Measurements from ENCODE around the gene MYL4.
A peak's percentile ranks its signal among the peaks of the same experiment; 100 is the strongest.
"Not testable (repeated sequence)": the region's sequence is repeated elsewhere in the genome, so short reads cannot be mapped to it uniquely, and the experiment has no call there.

MYL4 gene

DNA sequence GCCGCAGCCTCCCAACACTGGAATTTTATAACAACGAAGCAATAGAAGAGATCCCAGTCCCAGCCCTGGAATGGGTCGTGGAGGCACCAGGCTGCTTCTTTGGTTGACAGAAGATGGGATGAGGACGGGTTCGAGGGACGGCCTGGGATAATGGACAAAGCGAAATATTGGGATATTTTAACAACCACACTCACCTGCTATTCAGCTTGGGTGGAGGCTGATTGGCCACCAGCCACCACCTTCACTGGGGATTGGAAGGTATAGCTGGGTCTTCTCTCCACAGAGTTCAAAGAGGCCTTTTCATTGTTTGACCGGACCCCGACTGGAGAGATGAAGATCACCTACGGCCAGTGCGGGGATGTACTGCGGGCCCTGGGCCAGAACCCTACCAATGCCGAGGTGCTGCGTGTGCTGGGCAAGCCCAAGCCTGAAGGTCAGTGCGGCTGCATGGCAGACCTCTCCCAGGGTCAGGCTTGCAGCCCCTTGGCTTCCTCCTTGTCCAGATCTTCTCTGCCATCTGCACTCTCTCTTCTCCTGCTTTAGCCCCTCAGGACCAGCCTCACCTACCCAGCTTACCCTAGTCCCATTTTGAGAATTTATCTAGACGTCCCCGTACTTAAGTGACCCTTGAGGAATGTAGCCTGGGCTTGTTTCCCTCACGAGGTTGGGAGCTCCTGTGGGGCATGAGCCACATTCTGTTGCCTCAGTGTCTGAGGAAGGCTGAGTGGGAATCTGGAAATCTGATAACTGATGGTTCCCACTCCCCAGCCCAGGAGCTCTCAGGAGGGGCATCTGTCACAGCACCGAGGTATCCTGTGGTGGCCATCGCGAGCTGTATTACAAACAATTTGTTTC, 10.7 kb downstream of the MYL4 start:
- DNase-seq (ENCODE audit: insufficient read length, low spot score): no peak
- no peak for FAIRE-seq

DNA sequence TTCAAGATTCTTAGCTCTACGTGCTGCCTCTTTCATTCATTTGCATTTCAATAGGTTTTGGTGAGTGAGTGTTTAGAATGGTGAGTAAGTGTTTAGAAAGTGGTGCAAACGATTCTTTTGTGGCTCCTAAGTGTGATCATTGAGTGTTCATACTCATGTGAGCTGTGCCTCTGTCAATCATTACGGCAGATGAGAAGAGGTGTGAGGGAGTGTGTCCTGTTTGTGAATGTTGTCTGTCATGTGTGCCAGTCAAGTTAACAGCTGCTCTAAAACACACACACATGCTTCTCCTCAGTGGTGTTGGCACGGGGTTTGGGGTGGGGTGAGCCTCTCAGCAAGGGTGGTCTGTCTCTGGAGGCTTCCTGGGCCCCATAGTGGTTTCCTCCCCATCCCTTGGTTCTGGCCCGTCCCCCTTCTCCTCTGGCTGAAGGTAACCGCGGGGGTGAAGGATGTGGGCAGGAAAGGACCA, 11.4 kb downstream of the MYL4 start:
- FAIRE-seq (peak; percentile 77), DNase-seq (ENCODE audit: insufficient read length, low spot score) (no peak)

DNA sequence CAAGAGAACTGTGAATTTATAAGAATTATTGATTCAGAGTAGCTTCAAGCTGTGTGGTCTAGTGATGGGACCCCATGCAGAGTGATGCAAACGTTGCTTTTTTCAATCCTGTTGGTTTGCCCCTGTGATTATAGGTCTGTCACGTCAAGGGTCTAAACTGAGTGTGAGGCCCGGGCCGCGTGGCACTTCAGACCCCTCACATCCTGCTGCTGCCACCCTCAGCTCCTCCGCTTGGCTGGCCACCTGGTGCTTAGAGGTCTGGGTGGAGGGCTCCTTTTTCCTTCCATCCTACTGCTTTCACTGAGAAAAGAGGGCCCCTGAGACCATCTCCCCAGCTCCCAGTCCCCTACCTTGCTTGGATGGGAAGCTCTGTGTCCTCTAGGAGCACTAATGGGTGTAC, 12.0 kb downstream of the MYL4 start:
- DNase-seq (ENCODE audit: insufficient read length, low spot score) (no peak), FAIRE-seq (no peak)

DNA sequence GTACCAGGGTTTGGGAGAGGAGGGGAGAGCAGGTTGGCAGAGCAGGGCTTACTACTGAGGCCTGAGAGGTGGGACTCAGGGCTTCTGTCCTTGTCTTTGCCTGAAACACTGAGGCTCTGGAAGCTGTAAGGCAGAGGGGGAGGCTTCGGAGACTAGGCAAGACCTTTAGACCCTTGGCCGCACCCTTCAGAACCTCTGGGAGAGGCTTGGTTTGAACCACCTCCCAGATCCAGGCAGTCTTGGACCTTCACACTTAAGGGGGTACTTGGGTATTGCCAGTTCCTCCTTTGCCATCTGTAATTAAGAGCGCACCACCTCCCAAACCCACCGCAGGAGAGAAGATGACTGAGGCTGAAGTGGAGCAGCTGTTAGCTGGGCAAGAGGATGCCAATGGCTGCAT, 12.9 kb downstream of the MYL4 start:
- no peak for FAIRE-seq
- no peak for DNase-seq (ENCODE audit: insufficient read length, low spot score)

DNA sequence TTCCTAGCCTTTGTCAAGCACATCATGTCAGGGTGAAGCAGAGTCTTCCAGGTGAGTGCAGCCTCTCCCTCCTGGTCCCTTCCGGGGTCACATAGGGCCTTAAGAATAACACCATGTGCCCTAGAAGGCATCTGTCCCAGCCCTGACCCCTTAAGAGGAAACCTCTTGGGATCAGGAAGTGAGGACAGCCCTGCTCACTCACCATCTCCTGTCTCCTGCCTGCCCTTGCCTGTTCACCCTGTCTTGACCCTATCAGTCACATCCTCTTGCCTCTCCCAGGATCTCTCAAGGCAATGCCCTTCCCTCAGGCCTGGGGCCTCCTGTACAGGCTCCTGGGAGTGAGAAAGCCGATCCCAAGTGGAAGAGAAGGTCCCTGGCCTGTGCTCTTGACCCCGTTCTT, 13.9 kb downstream of the MYL4 start:
- no peak for DNase-seq (ENCODE audit: insufficient read length, low spot score)
- no peak for FAIRE-seq

DNA sequence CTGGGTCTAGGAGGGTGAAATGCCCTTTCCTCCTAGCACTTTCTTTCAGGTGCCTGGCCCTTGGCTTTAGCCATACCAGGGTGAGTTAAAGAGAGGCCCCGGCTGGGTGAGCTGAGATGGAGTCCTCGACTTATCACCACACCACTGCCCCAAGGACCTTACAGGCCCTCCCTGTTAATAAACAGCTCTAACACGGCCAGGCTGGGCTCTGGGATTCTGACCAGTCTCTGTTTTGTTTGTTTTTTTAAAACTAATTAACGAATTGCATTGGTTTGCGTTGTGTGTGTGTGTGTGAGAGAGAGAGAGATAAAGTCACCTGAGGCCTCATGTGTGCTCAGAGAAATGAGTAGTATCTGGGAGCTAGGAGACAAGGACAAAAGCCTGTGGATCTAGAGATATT, 14.3 kb downstream of the MYL4 start:
- FAIRE-seq (no peak), DNase-seq (ENCODE audit: insufficient read length, low spot score) (no peak)

DNA sequence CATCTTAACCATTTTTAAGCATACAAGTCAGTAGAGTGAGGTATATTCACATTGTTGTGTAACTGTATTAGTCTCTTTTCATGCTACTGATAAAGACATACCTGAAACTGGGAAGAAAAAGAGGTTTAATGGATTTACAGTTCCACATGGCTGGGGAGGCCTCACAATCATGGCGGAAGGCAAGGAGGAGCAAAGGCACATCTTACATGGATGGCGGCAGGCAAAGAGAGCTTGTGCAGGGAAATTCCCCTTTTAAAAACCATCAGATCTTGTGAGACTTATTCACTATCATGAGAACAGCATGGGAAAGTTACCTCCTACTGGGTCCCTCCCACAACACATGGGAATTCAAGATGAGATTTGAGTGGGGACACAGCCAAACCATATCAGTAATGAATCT, 14.9 kb downstream of the MYL4 start:
- not testable (repeated sequence) for FAIRE-seq; DNase-seq (ENCODE audit: insufficient read length, low spot score)

DNA sequence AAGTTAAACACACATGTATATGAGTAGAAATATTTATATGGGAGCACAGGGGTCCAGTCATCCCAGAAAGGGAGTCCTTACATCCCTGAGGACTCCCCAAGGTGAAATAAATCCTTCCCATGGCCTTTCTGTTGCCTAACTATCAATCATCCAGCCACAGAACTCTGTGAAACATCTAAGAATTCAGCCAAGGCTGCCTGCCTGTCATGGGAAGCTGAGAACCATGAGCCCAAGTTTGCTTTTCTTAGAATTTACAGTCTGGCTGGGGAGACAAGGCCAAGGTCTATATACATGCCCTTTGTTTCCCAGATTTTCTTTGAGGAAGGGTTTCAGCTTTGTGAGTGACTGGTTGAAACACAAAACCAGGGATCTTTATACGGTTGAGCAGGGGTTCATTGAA, 15.8 kb downstream of the MYL4 start:
- FAIRE-seq: no peak
- no peak for DNase-seq (ENCODE audit: insufficient read length, low spot score)

DNA sequence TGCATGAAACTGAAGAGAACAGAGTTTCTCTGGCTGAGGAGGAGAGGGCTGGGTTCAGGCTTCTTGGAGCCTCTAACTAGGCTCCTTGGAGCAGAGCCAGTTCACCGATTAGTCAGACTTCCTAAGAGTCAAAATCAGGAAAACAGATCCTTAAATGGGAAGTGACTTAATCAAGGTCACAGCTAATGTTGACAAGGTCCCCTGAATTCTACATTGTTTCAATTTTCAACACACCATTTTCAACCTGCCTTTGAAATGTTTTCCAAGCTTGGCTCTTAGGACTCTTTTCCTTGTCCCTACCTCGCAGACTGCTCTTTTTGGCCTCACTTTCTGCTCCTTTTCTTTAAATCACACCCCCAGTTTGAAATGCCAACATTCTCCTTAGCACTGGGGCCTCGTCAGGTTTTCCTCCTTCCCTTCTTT, 16.3 kb downstream of the MYL4 start:
- DNase-seq (ENCODE audit: insufficient read length, low spot score): peak; percentile 71

DNA sequence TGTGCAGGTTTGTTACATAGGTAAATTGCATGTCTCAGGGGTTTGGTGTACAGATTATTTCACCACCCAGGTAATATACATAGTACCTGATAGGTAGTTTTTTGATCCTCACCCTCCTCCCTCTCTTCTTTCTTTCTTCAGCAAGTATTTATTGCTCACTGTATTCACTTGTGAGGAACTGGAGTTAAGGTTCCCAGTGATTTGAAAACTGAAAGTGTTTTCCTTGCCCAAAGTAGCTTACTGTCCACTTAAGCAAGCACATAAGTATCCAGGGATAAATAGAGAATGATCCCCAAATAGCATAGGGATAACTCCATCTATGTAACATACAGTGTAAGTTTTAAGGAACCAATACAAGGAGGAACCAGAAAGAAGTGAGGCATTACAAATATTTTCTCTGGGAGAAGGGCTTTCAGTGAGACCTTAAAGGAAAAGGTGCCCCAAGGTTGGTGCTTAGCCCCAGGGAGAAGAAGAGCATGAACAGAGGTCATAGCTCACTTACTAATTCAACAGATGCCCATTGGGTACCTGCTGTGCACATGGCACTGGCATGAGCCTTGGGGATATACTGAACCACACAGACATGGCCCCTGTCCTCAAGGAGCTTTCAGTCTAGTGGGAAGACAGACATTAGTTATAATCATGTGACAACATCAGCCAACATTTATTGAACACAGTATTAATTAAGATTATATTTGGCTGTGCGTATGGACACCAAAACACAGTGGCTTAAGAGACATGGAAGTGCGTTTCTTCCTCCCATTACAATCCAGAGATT, 17.0 kb downstream of the MYL4 start:
- DNase-seq (ENCODE audit: insufficient read length, low spot score): no peak

More for the DNA sequence above, 16.3 kb downstream of the MYL4 start:
- no peak for FAIRE-seq

DNA sequence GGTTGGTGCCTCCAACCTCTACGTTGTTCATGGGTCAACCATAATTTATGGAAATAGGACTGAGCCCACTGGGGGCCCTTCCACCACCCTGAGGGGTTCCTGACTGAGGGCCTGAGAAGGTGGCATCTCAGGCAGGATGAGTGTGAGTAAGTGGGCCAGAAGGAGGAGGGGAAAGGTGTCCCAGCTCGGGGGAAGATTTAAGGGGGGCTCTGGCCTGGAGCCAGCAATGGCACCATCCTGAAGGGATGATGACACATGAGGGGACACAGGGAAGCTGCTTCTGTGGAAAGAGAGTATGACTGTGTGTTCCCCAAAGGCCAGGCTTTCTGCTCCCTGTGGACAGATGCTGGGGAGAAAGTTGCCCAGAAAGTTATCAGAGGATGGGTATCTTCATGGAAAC, 18.7 kb downstream of the MYL4 start:
- DNase-seq (ENCODE audit: insufficient read length, low spot score) (no peak), FAIRE-seq (no peak)

More for the DNA sequence above, 17.0 kb downstream of the MYL4 start:
- no peak for FAIRE-seq

DNA sequence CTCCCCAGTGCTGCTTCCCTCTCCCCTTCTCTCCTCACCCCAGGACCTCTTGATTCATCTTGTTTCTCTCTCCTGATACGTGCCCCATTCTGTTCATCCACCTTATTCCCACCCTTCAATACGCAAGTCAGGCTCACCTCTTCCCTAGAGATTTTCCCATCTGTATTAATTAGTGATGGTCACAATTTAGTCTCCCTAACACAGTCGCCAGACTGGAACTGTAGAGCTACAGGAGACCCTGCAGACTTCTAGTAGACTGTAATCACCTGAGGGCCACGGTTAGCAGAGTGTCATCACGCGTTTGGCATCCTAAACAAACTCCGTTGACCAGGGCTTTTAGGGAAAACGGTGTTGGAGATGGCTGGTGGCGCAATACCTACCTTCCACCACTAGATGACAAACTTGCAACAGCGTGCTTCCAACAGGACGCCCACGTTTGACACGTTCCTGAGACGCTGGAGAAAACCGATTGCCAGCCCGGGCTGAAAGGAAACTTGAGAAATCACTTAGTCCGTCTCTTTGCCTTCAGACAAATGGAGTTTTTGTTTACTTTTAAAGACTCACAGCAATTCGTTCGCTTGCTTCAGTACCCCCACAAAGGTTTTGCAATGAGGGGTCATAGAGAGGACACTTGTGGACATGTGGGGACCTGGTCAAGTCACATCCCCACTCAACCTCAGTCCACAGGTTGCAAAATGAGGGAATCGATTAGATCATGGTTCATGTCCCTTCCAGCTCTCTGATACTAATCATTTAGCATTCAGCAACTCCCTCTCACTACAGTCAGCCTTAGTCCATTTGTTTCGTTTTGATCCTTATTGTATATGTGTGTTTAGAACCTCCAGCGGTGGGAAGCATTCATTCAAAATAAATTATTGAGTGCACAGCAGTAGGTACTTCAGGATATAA, 20.6 kb downstream of the MYL4 start:
- FAIRE-seq: peak; percentile 94
- DNase-seq (ENCODE audit: insufficient read length, low spot score): peak; percentile 93

DNA sequence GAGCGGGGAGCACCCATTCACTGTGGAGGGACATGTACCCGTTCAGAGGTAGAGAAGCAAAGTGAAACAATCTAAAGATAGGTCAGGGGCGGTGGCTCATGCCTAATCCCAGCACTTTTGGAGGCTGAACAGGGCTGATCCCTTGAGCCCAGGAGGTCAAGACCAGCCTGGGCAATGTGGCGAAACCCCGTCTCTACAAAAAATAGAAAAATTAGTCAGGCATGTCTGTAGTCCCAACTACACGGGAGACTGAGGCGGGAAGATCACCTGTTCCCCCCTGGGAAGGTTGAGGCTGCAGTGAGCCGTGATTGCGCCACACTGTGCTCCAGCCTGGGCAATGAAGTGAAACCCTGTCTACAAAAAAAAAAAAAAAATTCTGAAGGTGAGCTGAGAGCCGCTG, 21.7 kb downstream of the MYL4 start:
- no peak for DNase-seq (ENCODE audit: insufficient read length, low spot score)
- no peak for FAIRE-seq

DNA sequence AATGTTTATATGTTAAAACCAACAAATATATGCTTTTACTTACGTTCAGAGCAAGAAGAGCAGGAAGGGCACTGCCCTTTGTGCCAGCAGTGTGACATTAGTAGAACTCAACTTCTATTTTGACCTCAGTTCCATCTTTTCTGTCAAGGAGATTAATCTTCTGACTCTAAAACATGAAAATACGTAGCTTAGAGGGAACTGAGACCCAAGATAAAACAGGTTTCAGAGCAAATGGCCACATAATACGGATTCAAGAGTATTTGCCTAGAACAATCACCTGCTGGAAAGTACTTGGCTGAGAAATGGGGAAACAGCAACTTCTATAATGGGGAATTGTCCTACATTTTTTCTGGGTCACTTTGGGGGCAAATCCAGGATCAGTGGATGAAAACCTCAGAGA, 22.2 kb downstream of the MYL4 start:
- DNase-seq (ENCODE audit: insufficient read length, low spot score) (no peak), FAIRE-seq (no peak)

DNA sequence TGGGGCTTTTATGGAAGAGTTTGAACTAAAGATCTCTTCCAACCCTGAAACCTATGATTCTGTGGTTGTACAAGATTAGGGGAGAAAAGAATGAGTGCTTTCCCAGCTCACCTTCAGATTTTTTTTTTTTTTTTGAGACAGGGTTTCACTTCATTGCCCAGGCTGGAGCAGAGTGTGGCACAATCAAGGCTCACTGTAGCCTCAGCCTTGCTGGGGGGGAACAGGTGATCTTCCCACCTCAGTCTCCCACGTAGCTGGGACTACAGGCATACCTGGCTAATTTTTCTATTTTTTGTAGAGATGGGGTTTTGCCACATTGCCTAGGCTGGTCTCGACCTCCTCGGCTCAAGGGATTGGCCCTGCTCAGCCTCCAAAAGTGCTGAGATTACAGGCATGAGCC, 22.7 kb downstream of the MYL4 start:
- no peak for FAIRE-seq

DNA sequence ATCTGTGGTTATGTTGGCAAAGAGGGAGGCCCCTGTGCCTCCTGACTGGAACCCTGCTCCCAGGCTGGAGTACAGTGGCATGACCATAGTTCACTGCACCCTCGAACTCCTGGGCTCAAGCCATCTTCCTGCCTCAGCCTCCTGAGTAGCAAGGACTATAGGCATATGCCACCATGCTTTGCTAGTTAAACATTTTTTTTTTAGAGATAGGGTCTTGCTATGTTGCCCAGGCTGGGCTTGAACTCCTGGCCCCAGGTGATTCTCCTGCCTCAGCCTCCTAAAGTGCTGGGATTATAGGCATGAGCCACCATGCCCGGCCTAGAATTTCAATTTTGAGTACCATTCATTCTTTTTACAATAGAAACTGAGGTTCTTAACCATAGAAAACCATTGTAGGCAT, 23.3 kb downstream of the MYL4 start:
- FAIRE-seq: no peak

More for the DNA sequence above, 22.7 kb downstream of the MYL4 start:
- DNase-seq (ENCODE audit: insufficient read length, low spot score): no peak

DNA sequence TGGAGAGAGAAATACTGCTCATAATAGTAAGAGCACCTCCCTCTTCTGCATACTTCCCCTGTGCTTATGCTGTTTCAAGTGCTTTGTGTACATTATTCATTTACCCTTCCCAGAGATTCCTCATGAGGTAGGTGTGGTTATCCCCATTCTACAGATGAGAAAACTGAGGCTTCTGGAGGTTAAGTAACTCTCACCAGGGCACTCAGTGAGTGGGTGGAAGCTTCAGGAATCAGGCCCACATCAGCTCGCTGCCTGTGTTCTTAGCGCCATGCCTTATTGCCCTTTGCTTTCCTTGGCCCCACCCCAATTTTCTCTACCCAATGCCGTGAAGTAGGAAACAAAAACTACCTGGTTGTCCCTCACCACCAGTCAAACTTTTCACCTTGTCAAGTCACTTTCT, 26.4 kb downstream of the MYL4 start:
- no peak for DNase-seq (ENCODE audit: insufficient read length, low spot score)
- FAIRE-seq: no peak

More for the DNA sequence above, 23.3 kb downstream of the MYL4 start:
- DNase-seq (ENCODE audit: insufficient read length, low spot score): no peak

DNA sequence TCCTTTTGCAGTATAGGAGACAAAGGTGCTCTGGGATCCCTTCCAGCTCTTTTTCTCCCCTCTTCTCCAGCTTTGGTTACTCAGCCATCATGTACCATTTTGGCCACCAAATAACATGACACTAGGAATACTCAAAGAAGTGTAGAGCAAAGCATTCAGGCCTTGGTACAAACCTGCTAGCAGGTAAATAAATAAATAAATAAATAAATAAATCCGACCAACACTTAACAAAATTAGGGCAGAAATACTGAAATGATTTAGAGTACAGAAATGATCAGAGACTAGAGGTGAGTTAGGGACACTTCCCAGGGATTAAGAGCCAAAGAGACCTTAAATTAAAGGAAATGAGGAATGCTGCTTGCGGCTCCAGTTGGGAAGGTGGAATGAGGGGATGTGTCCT, 26.8 kb downstream of the MYL4 start:
- no peak for DNase-seq (ENCODE audit: insufficient read length, low spot score)
- no peak for FAIRE-seq

DNA sequence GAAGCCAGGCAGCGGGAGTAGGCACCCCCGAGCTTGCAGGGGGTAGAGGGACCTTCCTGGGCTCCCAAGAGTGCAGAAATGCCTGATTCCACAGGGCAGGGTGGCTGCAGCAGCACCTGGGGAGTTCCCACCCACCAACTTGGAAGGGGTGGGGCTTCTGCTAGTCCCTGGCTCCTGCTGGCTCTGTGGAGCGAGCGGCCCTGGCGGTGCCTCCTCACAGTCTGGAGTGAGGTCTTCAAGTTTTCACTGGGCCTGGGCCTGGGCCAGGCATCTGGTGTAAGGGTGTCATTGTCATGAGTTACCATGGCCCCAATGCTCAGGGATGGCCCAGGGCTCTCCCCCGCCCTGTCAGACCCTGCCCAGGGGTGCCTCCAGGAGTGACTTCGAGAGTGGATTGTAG, 28.7 kb downstream of the MYL4 start:
- DNase-seq (ENCODE audit: insufficient read length, low spot score): no peak
- FAIRE-seq: no peak

DNA sequence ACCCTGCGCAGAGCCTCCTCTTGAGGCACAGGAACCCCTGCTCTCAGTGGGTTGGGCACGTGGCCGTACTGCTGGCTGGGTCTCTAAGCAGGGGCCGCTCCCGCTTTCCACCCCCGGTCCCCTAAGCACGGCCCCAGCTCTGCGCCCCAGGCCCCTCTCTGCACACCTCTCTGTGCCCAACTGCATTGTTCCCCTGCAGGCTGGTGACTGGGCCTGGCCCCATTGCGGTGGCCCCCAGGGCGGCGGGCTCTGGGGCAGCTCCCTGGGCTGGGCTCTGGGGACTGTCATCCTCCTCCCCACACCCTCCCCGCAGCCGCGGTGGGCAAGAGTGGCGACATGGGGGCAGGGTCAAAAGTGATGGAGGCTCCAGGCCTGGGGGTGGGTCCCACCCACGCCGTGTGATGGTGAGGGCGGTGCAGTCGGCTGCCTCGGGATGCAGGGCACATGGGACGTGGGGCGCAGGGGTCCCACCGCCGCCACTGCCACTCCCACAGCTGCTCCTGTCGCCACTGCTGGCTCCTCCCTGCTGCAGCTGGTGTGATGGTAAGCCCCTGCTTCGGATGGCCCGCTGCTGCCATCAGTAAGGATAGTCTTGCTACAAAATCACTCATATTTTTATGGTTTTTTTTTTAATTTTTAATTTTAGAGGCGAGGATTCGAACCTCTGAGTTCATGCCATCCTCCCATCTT, 29.3 kb downstream of the MYL4 start:
- FAIRE-seq: no peak

More for the DNA sequence above, 29.3 kb downstream of the MYL4 start:
- DNase-seq (ENCODE audit: insufficient read length, low spot score): no peak

Measured in HTR-8/SVneo (cell line).